Measurements from ENCODE around the gene HSDL1. TPM values are rescaled to one million over a fixed set of nuclear protein-coding genes. Genes with fewer than 3 reads are reported as not detected.

The HSDL1 gene
- total and polyA plus RNA-seq, 2 of the 8 experiments (the other 6 are each of a cell fraction or from before 2014, with no cell fraction given) = 25.0 to 55.7 TPM

DNA sequence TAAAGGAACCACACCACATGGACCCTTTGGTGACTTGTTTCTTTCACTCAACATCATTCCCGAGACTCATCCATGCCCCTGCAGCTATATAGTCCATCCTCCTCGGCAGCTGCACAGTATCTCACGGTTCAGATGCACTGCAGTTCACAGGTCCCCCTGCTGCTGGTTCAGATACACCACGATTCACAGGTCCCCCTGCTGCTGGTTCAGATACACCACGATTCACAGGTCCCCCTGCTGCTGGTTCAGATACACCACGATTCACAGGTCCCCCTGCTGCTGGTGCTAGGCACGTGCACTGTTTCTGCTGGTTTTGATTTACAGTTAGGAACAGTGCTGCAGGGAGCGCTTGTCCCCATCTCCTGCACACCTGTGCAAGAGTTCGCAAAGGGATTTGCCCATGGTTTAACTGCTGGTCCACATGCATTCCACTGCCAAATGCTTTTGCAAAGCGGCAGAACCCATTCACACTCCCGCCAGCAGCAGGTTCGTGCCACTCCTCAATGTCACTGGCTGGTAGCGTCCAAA is 3.8 kb downstream of the HSDL1 start:
- no peak overlapping the region for H2BK120ac ChIP-seq (replicated peaks; ENCODE audit: low read depth, low read length)
- peaks cover 13% of the 10 kb centered on the region for H3K79me1 ChIP-seq (ENCODE audit: low read depth, low read length)
- H2BK15ac ChIP-seq (ENCODE audit: low read length) = no peak overlapping the region
- no peak overlapping the region for H4K5ac ChIP-seq (ENCODE audit: insufficient read length, low read depth, low read length)
- H3K9ac ChIP-seq (replicated peaks in 1 of 4; ENCODE audit: extremely low read depth in 1 of 4, low read depth in 3 of 4, low read length in 3 of 4) = no peak overlapping the region
- H3K56ac ChIP-seq (replicated peaks; ENCODE audit: insufficient read length, low read depth, low read length) = no peak overlapping the region
- peaks cover 0 to 3% (median 0%) of the 10 kb centered on the region in 4 experiments; a peak in 1 of 8 replicates for H3K36me3 ChIP-seq (ENCODE audit: control insufficient read depth in 2 of 4, insufficient read depth in 4 of 4, low read length in 3 of 4)
- H3K4ac ChIP-seq (replicated peaks; ENCODE audit: insufficient read length, low read depth, low read length) = no peak overlapping the region
- peaks cover 5 to 74% of the 10 kb centered on the region in 2 experiments; a peak in 3 of 4 replicates for H3K79me2 ChIP-seq (ENCODE audit: control insufficient read depth in 1 of 2, insufficient read depth in 2 of 2, low read length in 2 of 2)
- H4K91ac ChIP-seq (replicated peaks; ENCODE audit: insufficient read length, low read length) = no peak overlapping the region
- no peak overlapping the region; the same call in 1 of the 2 replicates for H4K8ac ChIP-seq (ENCODE audit: extremely low read depth, insufficient read depth, low read length)
- H2AFZ ChIP-seq (ENCODE audit: low read length) = no peak overlapping the region
- ChIA-PET CTCF (ENCODE audit: partially characterized antibody) (interaction anchor here (0.6 to 4.9 kb wide), 18 partner anchors 10 to 1095 kb away, joined by 3 to 44 read pairs (median 3); partner anchors contain the start of gene MBTPS1), POLR2A (ENCODE audit: partially characterized antibody) (interaction anchor here (1.4 to 2.7 kb wide), 2 partner anchors 24 to 27 kb away, joined by 5 to 9 read pairs; partner anchors contain the start of gene MBTPS1)
- H3K27ac ChIP-seq (ENCODE audit: low read depth, low read length) = no peak overlapping the region
- H4K20me1 ChIP-seq (replicated peaks in 1 of 2; ENCODE audit: control insufficient read depth in 1 of 2, insufficient read depth in 2 of 2, low read length in 2 of 2) = peaks cover 3 to 13% of the 10 kb centered on the region in 2 experiments
- H3K14ac ChIP-seq (ENCODE audit: insufficient read length) = no peak overlapping the region
- no peak overlapping the region for H3K4me3 ChIP-seq (ENCODE audit: extremely low read depth in 1 of 4, insufficient read depth in 2 of 4, low read depth in 3 of 4, low read length in 4 of 4)
- peak overlapping the region in 1 of 2 experiments; percentile 13; a peak in 1 of 4 replicates for H3K4me2 ChIP-seq (ENCODE audit: insufficient read depth in 1 of 2, low read depth in 2 of 2, low read length in 2 of 2)
- H2AK5ac ChIP-seq (ENCODE audit: low read depth, low read length) = no peak overlapping the region
- no peak overlapping the region for H2BK12ac ChIP-seq (ENCODE audit: low read depth, low read length)
- H3K9me3 ChIP-seq (ENCODE audit: insufficient read depth in 2 of 2, low read depth in 1 of 2, low read length in 1 of 2) = no peaks in the 10 kb centered on the region
- no peak overlapping the region for H2BK5ac ChIP-seq (ENCODE audit: low read depth, low read length)
- H3K23ac ChIP-seq (ENCODE audit: insufficient read length) = no peak overlapping the region
- H3K23me2 ChIP-seq (ENCODE audit: low read depth, low read length) = peaks cover 8% of the 10 kb centered on the region; the same call in 1 of the 2 replicates
- DNase-seq (ENCODE audit: low read depth in 1 of 2, low spot score in 2 of 2) = no peak
- H3K4me1 ChIP-seq (replicated peaks in 1 of 4; ENCODE audit: control insufficient read depth in 3 of 4, insufficient read depth in 4 of 4, low read length in 3 of 4) = peaks cover 10 to 25% (median 19%) of the 10 kb centered on the region in 4 experiments
- H3K18ac ChIP-seq (ENCODE audit: extremely low read depth, low read length) = no peak overlapping the region
- FAIRE-seq = no peak
- H3K27me3 ChIP-seq (replicated peaks in 1 of 4; ENCODE audit: control insufficient read depth in 3 of 4, extremely low read depth in 1 of 4, insufficient read depth in 3 of 4, low read length in 3 of 4) = peaks cover 0 to 4% (median 2%) of the 10 kb centered on the region in 4 experiments; a peak in 2 of 7 replicates
- no peak overlapping the region for H2BK20ac ChIP-seq (ENCODE audit: low read length)
- WGBS, 2 experiments (ENCODE audit: extremely low coverage in 1 of 2, insufficient coverage in 1 of 2, insufficient read length in 1 of 2, insufficient replicate concordance in 2 of 2, low coverage in 1 of 2, low lambda C conversion rate in 2 of 2, missing lambda C conversion rate in 1 of 2) = 72% methylated on average over 13 of the region's 13 CpGs; no CpG with 5 or more reads in 1 of the 2 experiments
- no peak for TF ChIP-seq CBX8 (IDR thresholded peaks at IDR 0.05; ENCODE audit: borderline replicate concordance, low read depth, low read length)
- peak in 1 of 2 experiments; percentile 29; a peak in 2 of 4 replicates for TF ChIP-seq RAD21 (IDR thresholded peaks at IDR 0.05 in 1 of 2, conservative IDR thresholded peaks at IDR 0.05 in 1 of 2; ENCODE audit: low read depth in 2 of 2, low read length in 2 of 2)
- TF ChIP-seq BACH1 (IDR thresholded peaks at IDR 0.05; ENCODE audit: low read length) = no peak
- TF ChIP-seq EGR1 (IDR thresholded peaks at IDR 0.05; ENCODE audit: borderline replicate concordance, low read depth, low read length) = no peak
- no peak for TF ChIP-seq NRF1 (IDR thresholded peaks at IDR 0.05; ENCODE audit: low read depth, low read length)
- no peak for TF ChIP-seq TAF7 (optimal IDR thresholded peaks at IDR 0.05; ENCODE audit: borderline replicate concordance, low read depth, low read length)
- no peak for TF ChIP-seq SP2 (IDR thresholded peaks at IDR 0.05; ENCODE audit: low read length)
- TF ChIP-seq, protein P1, sequence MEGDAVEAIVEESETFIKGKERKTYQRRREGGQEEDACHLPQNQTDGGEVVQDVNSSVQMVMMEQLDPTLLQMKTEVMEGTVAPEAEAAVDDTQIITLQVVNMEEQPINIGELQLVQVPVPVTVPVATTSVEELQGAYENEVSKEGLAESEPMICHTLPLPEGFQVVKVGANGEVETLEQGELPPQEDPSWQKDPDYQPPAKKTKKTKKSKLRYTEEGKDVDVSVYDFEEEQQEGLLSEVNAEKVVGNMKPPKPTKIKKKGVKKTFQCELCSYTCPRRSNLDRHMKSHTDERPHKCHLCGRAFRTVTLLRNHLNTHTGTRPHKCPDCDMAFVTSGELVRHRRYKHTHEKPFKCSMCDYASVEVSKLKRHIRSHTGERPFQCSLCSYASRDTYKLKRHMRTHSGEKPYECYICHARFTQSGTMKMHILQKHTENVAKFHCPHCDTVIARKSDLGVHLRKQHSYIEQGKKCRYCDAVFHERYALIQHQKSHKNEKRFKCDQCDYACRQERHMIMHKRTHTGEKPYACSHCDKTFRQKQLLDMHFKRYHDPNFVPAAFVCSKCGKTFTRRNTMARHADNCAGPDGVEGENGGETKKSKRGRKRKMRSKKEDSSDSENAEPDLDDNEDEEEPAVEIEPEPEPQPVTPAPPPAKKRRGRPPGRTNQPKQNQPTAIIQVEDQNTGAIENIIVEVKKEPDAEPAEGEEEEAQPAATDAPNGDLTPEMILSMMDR (IDR thresholded peaks at IDR 0.05; ENCODE audit: control extremely low read depth in 1 of 3, insufficient read depth in 1 of 3, low read depth in 1 of 3, low read length in 3 of 3) = peak; percentile 29 to 78 (median 65)
- TF ChIP-seq, protein P2, sequence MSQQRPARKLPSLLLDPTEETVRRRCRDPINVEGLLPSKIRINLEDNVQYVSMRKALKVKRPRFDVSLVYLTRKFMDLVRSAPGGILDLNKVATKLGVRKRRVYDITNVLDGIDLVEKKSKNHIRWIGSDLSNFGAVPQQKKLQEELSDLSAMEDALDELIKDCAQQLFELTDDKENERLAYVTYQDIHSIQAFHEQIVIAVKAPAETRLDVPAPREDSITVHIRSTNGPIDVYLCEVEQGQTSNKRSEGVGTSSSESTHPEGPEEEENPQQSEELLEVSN (IDR thresholded peaks at IDR 0.05) = peak; percentile 22; the same call in 1 of the 2 replicates
